Smooth muscle cell (in vitro differentiated cells): ENCODE data around the gene XXYLT1. TPM values are rescaled to one million over a fixed set of nuclear protein-coding genes. Genes with fewer than 3 reads are reported as not detected.

Experiments used
- DNase-seq: peaks from one replicate; lab custom pipeline; 2025; ENCODE audit not compliant: unreplicated experiment; lab: John Stamatoyannopoulos, UW
- H2AFZ ChIP-seq: fragments of 200-600 bp; sonication (generic); 2 replicates; pipeline ENCODE4 v1.6.0; 2016; ENCODE audit warnings: antibody characterized with exemption, low read depth, mild to moderate bottlenecking
- H3F3A ChIP-seq: fragments of 200-600 bp; sonication (generic); 2 replicates; pipeline ENCODE4 v1.6.0; 2017; ENCODE audit warnings: antibody characterized with exemption, low read depth
- H3K27ac ChIP-seq: fragments of 200-600 bp; sonication (generic); 2 replicates; pipeline ENCODE4 v1.5.1; 2016; ENCODE audit warnings: low read depth, mild to moderate bottlenecking
- H3K27me3 ChIP-seq: fragments of 200-600 bp; sonication (generic); 2 replicates; pipeline ENCODE4 v1.6.1; 2016; ENCODE audit warnings: low read depth, mild to moderate bottlenecking
- H3K36me3 ChIP-seq: fragments of 200-600 bp; sonication (generic); 2 replicates; pipeline ENCODE4 v1.5.1; 2016; ENCODE audit warnings: low read depth
- H3K4me1 ChIP-seq: fragments of 200-600 bp; sonication (generic); 2 replicates; pipeline ENCODE4 v1.5.1; 2016; ENCODE audit warnings: low read depth
- H3K4me2 ChIP-seq: fragments of 200-600 bp; sonication (generic); 2 replicates; pipeline ENCODE4 v1.6.0; 2016; ENCODE audit warnings: mild to moderate bottlenecking
- H3K4me3 ChIP-seq: fragments of 200-600 bp; sonication (generic); 2 replicates; pipeline ENCODE4 v1.5.1; 2016; ENCODE audit warnings: mild to moderate bottlenecking
- H3K79me2 ChIP-seq: fragments of 200-600 bp; sonication (generic); 2 replicates; pipeline ENCODE4 v1.6.0; 2016; ENCODE audit warnings: low read depth, mild to moderate bottlenecking
- H3K9ac ChIP-seq: fragments of 200-600 bp; sonication (generic); 2 replicates; pipeline ENCODE4 v1.6.0; 2016; ENCODE audit warnings: low read depth
- H3K9me3 ChIP-seq: fragments of 200-600 bp; sonication (generic); replicated peaks from 2 replicates; pipeline ENCODE4 v1.5.1; 2016; ENCODE audit warnings: low read depth
- H4K20me1 ChIP-seq: fragments of 200-600 bp; sonication (generic); 2 replicates; pipeline ENCODE4 v1.6.0; 2016; ENCODE audit warnings: low read depth
- CTCF ChIP-seq: fragments of 200-600 bp; sonication (generic); IDR thresholded peaks from 2 replicates; pipeline ENCODE4 v1.5.1; 2017; ENCODE audit warnings: borderline replicate concordance, mild to moderate bottlenecking, antibody characterized with exemption; ENCODE audit not compliant: insufficient read depth, poor library complexity, severe bottlenecking
- WGBS: methylation state at CpG from one replicate; pipeline ENCODE4 v1.1.7; 2016; ENCODE audit warnings: low lambda C conversion rate; 5-methylcytosine and 5-hydroxymethylcytosine counted together
- polyA plus RNA-seq: library from polyadenylated mRNA; unstranded; fragments of >200 nt; fragmentation: Nextera tagmentation; extraction: Ambion mirVana; gene quantifications from 2 replicates; pipeline ENCODE4 v1.2.1, GENCODE V29; 2016
- total RNA-seq: library from RNA; depleted of rRNA; stranded (reverse); fragments of >200 nt; gene quantifications from 2 replicates; pipeline ENCODE4 v1.2.3, GENCODE V29; 2014

The XXYLT1 gene
- total and polyA plus RNA-seq, 2 experiments from 2014 or later: 22.2 to 35.4 TPM

- no peak overlapping the region for H2AFZ ChIP-seq
- no peak overlapping the region for H3K9ac ChIP-seq
- H3K36me3 ChIP-seq: no peaks in the 10 kb centered on the region
- H3K9me3 ChIP-seq: no peaks in the 10 kb centered on the region
- no peaks in the 10 kb centered on the region for H3K79me2 ChIP-seq
- no peaks in the 10 kb centered on the region for H4K20me1 ChIP-seq
- WGBS: 95% methylated on average over 4 of the region's 4 CpGs
- H3K27me3 ChIP-seq: no peaks in the 10 kb centered on the region
- no peak overlapping the region for H3K4me3 ChIP-seq
- H3K4me1 ChIP-seq: peaks cover 11% of the 10 kb centered on the region
- no peak for DNase-seq
- H3F3A ChIP-seq: peaks cover 14% of the 10 kb centered on the region
- H3K27ac ChIP-seq: no peak overlapping the region
- no peak overlapping the region for H3K4me2 ChIP-seq
- TF ChIP-seq CTCF: no peak
These were observed 148.7 kb downstream of the XXYLT1 start for GRCh38 chr3:195122261-195122660.

- Histone ChIP-seq H3K9me3 (no peaks in the 10 kb centered on the region), H3K27me3 (no peaks in the 10 kb centered on the region), H3K36me3 (no peaks in the 10 kb centered on the region), H4K20me1 (no peaks in the 10 kb centered on the region), H3K9ac (peak overlapping the region; percentile 74), H3K79me2 (no peaks in the 10 kb centered on the region), H3F3A (peaks cover 14% of the 10 kb centered on the region), H2AFZ (no peak overlapping the region), H3K27ac (peak overlapping the region; percentile 96), H3K4me1 (peaks cover 11% of the 10 kb centered on the region), H3K4me2 (peak overlapping the region; percentile 68), H3K4me3 (no peak overlapping the region)
- no peak for TF ChIP-seq CTCF
- WGBS: 97% methylated on average over 2 of the region's 2 CpGs
- no peak for DNase-seq
These were observed 150.7 kb downstream of the XXYLT1 start for GRCh38 chr3:195120267-195120601.

GRCh38 chr3:195119461-195120266 is 151.3 kb downstream of the XXYLT1 start:
- peak overlapping the region; percentile 68 for H3K4me2 ChIP-seq
- H2AFZ ChIP-seq: no peak overlapping the region
- no peaks in the 10 kb centered on the region for H3K36me3 ChIP-seq
- H3K27ac ChIP-seq: peak overlapping the region; percentile 96
- DNase-seq: no peak
- H3K79me2 ChIP-seq: no peaks in the 10 kb centered on the region
- H3K4me1 ChIP-seq: peaks cover 11% of the 10 kb centered on the region
- H4K20me1 ChIP-seq: no peaks in the 10 kb centered on the region
- H3K9me3 ChIP-seq: no peaks in the 10 kb centered on the region
- no peak for TF ChIP-seq CTCF
- peak overlapping the region; percentile 74 for H3K9ac ChIP-seq
- peaks cover 14% of the 10 kb centered on the region for H3F3A ChIP-seq
- H3K4me3 ChIP-seq: no peak overlapping the region
- no peaks in the 10 kb centered on the region for H3K27me3 ChIP-seq
- WGBS: 5% methylated on average over 16 of the region's 16 CpGs

GRCh38 chr3:195118671-195119070 is 152.3 kb downstream of the XXYLT1 start:
- Histone ChIP-seq H3F3A (peaks cover 14% of the 10 kb centered on the region), H3K4me2 (peak overlapping the region; percentile 62), H3K27me3 (no peaks in the 10 kb centered on the region), H3K4me1 (peaks cover 11% of the 10 kb centered on the region), H3K4me3 (no peak overlapping the region), H3K9ac (peak overlapping the region; percentile 50), H4K20me1 (no peaks in the 10 kb centered on the region), H3K79me2 (no peaks in the 10 kb centered on the region), H3K9me3 (no peaks in the 10 kb centered on the region), H2AFZ (no peak overlapping the region), H3K27ac (peak overlapping the region; percentile 96), H3K36me3 (no peaks in the 10 kb centered on the region)
- 76% methylated on average over 13 of the region's 13 CpGs for WGBS
- TF ChIP-seq CTCF: no peak
- DNase-seq: no peak
